ENCODE data around the gene XRN2. TPM values are rescaled to one million over a fixed set of nuclear protein-coding genes. Genes with fewer than 3 reads are reported as not detected.

XRN2 gene
- total RNA-seq, 1 donor from 2014 or later, result 69.5 TPM

GRCh38 chr20:21291026-21291425 is 12.1 kb upstream of the XRN2 start:
- intact Hi-C loops (cut with micrococcal nuclease), result no loop called here

GRCh38 chr20:21294755-21295154 is 8.4 kb upstream of the XRN2 start:
- intact Hi-C loops (cut with micrococcal nuclease), result no loop called here

- intact Hi-C loops (cut with micrococcal nuclease), result loop anchor here (2.0 to 10.0 kb wide), 5 partner anchors 15 to 1249 kb away; partner anchors contain the start of genes CFAP61, CRNKL1 and RALGAPA2
These were observed 1.0 kb upstream of the XRN2 start for GRCh38 chr20:21301940-21302663.

GRCh38 chr20:21302664-21303060 is 469 bp upstream of the XRN2 start:
- intact Hi-C loops (cut with micrococcal nuclease), result loop anchor here (1.0 to 10.0 kb wide), 7 partner anchors 14 to 1250 kb away; partner anchors contain the start of genes CFAP61, CRNKL1 and RALGAPA2

GRCh38 chr20:21303872-21304586 is 898 bp downstream of the XRN2 start:
- intact Hi-C loops (cut with micrococcal nuclease), result loop anchor here (1.0 to 10.0 kb wide), 7 partner anchors 13 to 1251 kb away; partner anchors contain the start of genes CFAP61, CRNKL1 and RALGAPA2

- intact Hi-C loops (cut with micrococcal nuclease), result loop anchor here (10.0 kb wide), 1 partner anchor 594 kb away; the partner anchor contains the start of gene RALGAPA2
These were observed 5.2 kb downstream of the XRN2 start for GRCh38 chr20:21308340-21308739.

GRCh38 chr20:21309678-21310467 is 6.7 kb downstream of the XRN2 start:
- intact Hi-C loops (cut with micrococcal nuclease), result loop anchor here (10.0 kb wide), 1 partner anchor 595 kb away; the partner anchor contains the start of gene RALGAPA2

- intact Hi-C loops (cut with micrococcal nuclease), result no loop called here
These were observed 9.8 kb downstream of the XRN2 start for GRCh38 chr20:21312813-21313474.

GRCh38 chr20:21315138-21315537 is 12.0 kb downstream of the XRN2 start:
- intact Hi-C loops (cut with micrococcal nuclease), result no loop called here

- intact Hi-C loops (cut with micrococcal nuclease), result no loop called here
These were observed 19.1 kb downstream of the XRN2 start for GRCh38 chr20:21322083-21322710.

- intact Hi-C loops (cut with micrococcal nuclease), result no loop called here
These were observed 19.8 kb downstream of the XRN2 start for GRCh38 chr20:21322921-21323331.

- intact Hi-C loops (cut with micrococcal nuclease), result no loop called here
These were observed 20.5 kb downstream of the XRN2 start for GRCh38 chr20:21323640-21324039.

GRCh38 chr20:21324126-21324525 is 21.0 kb downstream of the XRN2 start:
- intact Hi-C loops (cut with micrococcal nuclease), result no loop called here

GRCh38 chr20:21325296-21325695 is 22.2 kb downstream of the XRN2 start:
- intact Hi-C loops (cut with micrococcal nuclease), result no loop called here

GRCh38 chr20:21326700-21327099 is 23.6 kb downstream of the XRN2 start:
- intact Hi-C loops (cut with micrococcal nuclease), result no loop called here

- intact Hi-C loops (cut with micrococcal nuclease), result no loop called here
These were observed 33.5 kb downstream of the XRN2 start for GRCh38 chr20:21336455-21337151.

GRCh38 chr20:21338291-21338690 is 35.2 kb downstream of the XRN2 start:
- intact Hi-C loops (cut with micrococcal nuclease), result no loop called here

- intact Hi-C loops (cut with micrococcal nuclease), result no loop called here
These were observed 36.4 kb downstream of the XRN2 start for GRCh38 chr20:21339499-21339898.

GRCh38 chr20:21340991-21341697 is 38.0 kb downstream of the XRN2 start:
- intact Hi-C loops (cut with micrococcal nuclease), result no loop called here
